ENCODE data around the gene SMIM15. TPM values are rescaled to one million over a fixed set of nuclear protein-coding genes. Genes with fewer than 3 reads are reported as not detected.

The SMIM15 gene
- total RNA-seq, result 33.0 and 43.6 TPM in 2 replicates

GRCh38 chr5:61162010-61162831 is at the start of gene SMIM15:
SMIM15 (minus strand) TSS chr5:61162468; CDS start chr5:61160171, 2,297 bp downstream.

Other genes starting within 250 kb of the SMIM15 start
- gene ERCC8, start 217.4 kb downstream of the SMIM15 start, total RNA-seq, result 21.5 and 30.5 TPM in 2 replicates
- gene NDUFAF2, start 217.3 kb downstream of the SMIM15 start, total RNA-seq, result 9.2 and 10.4 TPM in 2 replicates
- 10.6 and 12.5 TPM in 2 replicates for gene ZSWIM6, start 169.8 kb upstream of the SMIM15 start, total RNA-seq

Measured in hair follicle dermal papilla cell (primary cell).